HG02678 (cell line): ENCODE results near the gene PRKAR2A.
"Not testable (repeated sequence)": the region's sequence is repeated elsewhere in the genome, so short reads cannot be mapped to it uniquely, and the experiment has no call there.

Experiments used
- ATAC-seq: cut with Tn5 transposase; IDR thresholded peaks from one replicate; pipeline ENCODE4 v1.9.1; 2021; ENCODE audit warnings: mild to moderate bottlenecking, moderate library complexity; ENCODE audit not compliant: unreplicated experiment

Gene PRKAR2A

DNA sequence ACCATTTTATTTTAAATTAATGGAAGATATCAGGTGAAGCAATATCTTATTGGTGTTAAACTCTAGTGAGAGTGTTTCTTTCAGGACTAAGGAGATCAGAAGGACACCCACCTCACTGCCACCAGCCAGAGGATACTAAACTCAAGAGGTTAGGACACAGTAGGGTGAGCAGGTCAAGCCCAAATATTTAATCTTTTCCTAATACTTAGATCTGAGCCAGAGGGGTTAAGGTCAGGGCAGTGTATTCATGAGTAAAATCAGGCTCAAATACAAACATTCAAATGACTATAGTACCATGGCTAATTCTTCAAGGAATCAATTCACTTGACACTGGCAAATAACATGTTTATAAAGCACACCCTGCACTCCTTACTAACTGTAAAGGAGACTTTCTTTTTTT, 65.6 kb downstream of the PRKAR2A start:
- no peak for ATAC-seq

DNA sequence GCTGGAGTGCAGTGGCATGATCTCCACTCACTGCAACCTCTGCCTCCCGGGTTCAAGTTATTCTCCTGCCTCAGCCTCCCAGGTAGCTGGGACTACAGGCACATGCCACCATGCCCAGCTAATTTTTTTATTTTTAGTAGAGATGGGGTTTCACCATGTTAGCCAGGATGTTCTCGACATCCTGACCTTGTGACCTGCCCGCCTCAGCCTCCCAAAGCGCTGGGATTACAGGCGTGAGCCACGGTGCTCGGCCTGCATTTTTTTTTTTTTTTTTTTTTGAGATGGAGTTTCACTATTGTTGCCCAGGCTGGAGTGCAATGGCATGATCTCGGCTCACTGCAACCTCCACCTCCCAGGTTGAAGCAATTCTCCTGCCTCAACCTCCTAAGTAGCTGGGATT, 69.1 kb downstream of the PRKAR2A start:
- ATAC-seq = not testable (repeated sequence)

DNA sequence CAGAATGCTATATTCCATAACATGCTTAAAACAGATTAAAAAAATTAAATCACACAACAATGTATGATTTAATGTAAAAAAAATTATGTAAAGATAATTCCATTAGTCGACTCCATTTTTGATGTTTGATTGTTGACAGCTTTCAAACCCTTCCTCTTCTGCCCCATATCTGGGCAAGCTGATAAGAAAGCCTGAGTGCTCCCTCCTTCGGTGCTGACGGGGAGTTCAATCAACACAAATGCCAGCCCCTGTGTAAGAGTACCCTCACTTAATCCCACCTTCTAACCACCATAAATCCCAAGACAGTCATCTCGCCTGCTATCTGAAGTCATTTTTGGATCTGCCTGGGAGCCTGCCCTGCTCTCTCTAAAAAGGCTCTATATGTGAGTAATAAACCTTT, 70.8 kb downstream of the PRKAR2A start:
- ATAC-seq = no peak

DNA sequence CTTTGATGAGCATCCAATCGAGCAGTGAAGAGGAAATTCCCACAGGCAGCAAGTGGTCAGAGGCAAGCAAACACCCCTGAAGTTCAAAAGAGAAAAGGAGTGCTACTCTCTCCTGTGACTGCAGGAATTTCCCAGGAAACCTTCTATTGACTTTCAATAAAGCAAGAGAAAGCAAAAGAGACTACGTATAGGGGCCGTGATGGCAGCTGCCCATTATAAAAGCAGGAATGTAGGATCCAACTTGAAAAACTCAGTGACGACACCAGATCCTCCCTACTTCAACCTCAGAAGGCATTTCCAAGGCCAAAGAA, 77.5 kb downstream of the PRKAR2A start:
- no peak for ATAC-seq

DNA sequence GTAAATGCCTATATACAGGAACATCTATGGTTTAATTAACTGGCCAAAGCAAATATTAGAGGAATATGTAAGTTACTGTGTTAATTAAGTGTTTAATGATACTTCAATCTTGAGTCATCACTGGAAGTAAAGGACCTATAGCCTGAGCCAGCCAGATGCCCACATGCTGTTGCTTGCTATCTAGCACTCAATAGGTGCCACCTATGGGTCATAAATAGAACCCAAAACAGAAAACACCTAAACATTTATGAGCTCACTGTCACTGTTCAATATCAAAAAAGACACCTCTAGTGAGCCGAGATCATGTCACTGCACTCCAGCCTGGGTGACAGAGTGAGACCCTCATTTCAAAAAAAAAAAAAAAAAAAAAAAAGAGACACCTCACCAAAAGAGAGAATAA, 82.3 kb downstream of the PRKAR2A start:
- no peak for ATAC-seq

DNA sequence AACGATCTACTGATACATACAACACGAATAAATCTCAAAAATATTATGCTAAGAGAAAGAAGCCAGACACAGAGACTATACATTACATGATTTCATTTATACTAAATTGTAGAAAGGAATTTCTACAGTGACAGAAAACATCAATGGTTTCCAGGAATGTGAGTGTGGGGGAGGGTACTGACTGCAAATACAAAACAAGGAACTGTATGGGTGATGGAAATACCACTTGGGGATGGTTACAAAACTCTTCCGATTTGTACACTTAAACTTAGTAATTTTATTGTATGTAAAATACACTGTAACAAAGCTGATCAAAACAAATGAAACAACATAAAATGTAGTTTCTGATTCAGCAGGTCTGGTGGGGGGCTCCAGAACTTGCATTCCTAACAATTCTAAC, 84.9 kb downstream of the PRKAR2A start:
- ATAC-seq = no peak

DNA sequence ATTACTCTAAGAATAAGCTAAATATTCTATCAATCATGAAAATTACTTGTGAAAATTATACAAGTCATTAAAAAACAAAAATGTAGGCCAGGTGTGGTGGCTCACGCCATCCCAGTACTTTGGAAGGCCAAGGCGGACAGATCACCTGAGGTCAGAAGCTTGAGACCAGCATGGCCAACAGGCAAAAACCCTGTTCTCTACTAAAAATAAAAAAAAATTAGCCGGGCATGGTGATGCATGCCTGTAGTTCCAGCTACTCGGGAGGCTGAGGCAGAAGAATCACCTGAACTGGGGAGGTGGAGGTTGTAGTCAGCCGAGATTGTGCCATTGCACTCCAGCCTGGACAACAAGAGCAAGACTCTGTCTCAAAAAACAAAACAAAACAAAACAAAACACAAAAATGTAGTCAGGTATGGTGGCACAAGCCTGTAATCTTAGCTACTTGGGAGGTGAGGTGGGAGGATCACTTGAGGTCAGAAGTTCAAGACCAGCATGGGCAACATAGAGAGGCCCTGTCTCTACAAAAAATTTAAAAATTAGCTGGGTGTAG, 87.6 kb downstream of the PRKAR2A start:
- not testable (repeated sequence) for ATAC-seq

DNA sequence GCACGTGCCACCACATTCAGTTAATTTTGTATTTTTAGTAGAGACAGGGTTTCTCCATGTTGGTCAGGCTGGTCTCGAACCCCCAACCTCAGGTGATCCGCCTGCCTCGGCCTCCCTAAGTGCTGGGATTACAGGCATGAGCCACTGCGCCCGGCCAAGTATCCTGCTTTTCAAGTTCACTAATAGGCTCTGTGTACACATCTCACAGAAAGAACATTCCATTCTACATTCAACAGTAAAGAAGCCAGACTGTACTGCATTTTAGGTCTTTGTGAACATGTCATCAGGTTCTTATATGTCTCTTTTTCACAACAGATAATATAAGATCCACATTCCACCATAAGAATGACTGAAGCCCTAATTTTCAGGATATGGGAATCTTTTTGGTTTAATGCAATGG, 88.1 kb downstream of the PRKAR2A start:
- ATAC-seq = not testable (repeated sequence)

DNA sequence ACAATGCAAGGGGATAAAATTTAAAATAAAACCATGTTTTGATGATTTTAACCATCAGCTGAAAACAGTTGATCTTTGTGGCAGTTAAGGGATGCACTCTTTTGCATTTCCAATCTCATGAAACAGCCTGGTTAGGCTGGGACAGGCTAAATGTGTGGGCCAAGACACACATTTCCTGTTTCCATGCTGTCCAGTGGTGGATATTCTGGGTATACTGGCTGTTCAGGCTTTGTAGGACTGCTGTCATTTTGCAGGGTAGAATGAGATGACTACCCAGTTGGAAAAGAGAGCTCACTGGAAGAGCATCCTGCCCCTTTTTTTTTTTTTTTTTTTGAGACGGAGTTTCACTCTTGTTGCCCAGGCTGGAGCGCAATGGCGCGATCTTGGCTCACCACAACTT, 88.6 kb downstream of the PRKAR2A start:
- no peak for ATAC-seq

DNA sequence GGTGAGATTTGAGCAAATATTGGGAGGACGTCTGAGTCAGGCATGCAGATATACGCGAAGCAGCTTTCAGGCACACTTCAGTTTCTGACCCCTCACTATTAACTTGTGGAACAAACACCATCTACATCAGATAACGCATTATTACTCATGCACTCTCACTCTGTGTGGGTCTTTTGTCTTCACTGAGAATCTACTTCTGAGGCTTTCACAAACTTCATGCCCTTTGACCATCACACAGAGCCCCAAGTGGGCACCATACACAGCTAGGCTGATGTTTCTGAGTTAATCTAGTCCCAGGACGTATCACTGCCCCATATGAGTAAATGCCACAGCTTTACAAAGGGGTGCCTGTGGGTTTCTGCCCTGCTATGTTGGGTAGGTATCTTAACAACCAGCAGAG, 91.0 kb downstream of the PRKAR2A start:
- no peak for ATAC-seq

DNA sequence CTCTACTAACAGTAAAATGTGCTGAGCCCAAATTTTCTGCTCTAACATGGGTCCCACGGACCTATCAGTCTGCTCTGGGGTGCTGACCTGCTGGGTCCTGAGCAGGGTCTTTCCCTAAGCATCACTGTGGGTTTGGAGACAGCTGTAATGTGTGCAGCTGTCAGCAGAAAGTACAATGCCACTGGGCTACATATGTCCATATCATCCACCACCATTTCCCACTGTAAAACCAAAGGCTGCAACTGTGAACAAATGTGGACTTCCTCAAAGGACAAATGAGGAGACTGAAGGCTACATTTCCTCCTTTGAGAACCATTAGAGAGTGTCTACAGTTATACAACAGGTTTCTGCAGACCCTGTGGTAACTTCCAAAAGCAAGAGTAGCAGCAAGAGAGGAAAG, 96.8 kb downstream of the PRKAR2A start:
- no peak for ATAC-seq

DNA sequence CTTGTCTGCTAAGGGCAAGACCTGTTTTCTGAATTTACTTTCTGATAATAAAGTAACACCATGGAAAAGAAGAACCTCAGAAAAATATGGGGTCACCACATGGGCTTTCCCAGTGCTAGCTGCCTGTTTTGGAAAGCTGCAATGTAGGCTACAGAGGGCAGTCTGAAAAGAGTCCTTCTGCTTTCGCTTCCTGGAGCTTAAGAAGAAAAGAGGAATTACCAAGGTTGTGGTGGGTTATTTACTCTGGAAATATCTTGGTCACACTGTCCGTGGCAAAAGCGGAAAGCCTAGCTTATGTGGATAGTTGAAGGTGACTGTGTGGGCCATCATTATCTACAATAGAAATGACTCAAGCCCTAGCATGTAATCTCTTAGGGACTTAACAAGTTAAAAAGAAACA, 98.9 kb downstream of the PRKAR2A start:
- no peak for ATAC-seq

DNA sequence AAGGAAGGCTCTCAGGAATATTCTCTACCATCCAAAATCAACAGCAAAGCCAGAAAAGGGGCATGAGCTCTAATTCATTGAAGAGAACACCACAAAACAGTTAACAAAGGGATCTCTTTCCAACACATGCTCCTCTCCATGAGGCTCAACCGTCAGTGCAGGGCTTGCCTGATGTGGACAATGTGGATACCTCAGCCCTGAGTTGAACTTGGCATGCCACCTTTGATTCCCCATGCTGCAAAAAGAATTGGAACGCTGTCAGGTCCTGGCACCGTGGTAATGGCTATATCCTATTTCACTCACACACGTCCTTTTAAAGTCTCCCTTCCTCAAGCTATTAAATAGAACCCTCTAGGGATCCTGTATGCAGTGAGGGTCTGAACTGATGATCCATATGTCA, 100.0 kb downstream of the PRKAR2A start:
- no peak for ATAC-seq

DNA sequence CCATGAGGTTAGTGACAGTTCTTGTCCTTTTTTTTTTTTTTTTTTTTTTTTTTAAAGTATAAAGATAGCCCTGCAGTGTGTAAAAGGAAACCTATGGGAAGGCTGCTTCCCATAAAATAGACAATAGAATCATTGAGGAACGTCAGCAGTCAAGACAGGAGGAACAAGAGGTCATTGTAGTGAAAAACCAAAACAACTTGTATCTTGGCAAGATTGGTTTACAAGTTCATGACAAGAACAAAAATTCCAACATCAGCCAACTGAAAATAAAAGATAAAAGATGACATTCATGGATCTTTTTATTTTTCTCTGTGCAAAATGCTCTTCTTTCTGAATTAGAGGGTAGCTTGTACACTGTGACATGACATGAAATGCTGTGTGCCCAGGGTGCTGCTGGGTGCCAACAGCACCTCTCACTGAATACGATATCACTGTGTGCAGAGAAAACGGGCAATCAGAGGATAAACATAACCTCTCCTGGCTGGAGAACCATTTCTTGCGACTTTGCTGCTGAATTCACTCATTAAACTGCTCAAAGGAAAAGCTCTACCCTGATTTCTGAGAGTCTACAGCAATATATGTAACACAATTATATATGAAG, 100.6 kb downstream of the PRKAR2A start:
- ATAC-seq = no peak

DNA sequence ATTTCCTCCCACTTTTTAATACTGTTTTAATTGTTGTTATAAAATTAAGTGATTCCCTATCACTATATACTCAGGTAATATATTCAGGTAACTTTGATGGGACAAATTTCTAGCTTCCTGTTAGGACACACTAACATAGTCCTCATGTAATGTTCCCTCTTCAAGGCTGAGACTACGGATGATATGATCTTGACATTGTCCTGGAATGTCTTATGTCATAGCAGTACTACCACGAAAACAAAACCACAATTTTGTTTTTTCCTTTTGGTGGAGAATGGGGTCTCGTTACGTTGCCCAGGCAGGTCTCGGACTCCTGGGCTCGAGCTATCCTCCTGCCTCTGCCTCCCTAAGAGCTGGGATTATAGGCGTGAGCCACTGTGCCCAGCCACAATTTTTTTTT, 103.9 kb downstream of the PRKAR2A start:
- no peak for ATAC-seq

DNA sequence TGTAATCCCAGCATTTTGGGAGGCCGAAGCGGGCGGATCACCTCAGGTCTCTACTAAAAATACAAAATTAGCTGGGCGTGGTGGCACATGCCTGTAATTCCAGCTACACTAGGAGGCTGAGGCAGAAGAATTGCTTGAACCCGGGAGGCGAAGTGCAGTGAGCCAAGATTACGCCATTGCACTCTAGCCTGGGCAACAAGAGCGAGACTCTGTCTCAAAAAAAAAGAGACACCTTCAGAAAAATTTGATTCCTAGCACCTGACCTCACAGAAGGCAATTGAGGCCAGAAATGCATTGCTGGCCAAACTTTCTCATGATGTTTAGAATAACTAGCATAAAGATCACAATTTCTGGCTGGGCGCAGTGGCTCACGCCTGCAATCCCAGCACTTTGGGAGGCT, 106.4 kb downstream of the PRKAR2A start:
- ATAC-seq = not testable (repeated sequence)

DNA sequence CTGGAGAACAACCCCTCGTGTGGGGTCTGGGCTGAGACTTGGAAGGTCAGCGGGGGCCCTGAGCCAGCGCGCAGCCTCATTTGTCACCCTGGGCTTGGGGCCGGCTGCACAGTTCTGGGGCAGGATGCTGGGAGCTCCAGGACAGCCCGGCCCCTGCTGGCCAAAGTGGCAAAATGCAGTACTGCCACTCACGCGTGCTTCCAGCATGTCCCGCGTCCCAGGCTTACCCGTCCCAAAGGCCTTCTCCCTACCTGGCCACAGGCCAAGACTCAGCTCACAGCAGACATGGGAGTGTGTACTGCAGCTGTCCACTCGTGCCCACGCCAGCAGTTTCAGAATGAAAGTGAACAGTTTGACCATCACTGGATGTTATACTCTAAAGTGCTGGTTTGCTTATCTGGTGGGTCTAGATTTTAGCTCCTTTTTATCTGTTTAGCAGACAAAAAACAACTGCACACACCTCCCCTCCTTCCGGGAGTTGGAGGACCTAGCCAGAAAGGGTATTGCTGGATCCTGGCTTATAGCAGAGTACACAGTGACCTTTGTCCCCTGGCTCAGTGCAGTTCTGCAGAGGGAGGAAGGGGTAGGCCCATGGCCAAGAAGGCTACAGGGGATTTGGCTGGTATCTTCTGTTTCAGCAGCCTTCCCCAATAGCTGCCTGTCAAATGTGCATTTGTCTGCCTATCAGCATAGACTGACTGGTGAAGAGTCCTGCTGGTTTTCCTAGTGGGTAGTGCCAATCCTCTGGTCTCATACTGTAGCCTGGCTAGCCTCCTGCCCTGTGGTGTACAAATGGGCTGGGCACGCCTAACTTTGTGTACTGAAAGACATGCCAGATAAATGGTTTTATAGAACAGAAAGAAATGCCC, 107.5 kb downstream of the PRKAR2A start:
- ATAC-seq = peak; percentile 69

DNA sequence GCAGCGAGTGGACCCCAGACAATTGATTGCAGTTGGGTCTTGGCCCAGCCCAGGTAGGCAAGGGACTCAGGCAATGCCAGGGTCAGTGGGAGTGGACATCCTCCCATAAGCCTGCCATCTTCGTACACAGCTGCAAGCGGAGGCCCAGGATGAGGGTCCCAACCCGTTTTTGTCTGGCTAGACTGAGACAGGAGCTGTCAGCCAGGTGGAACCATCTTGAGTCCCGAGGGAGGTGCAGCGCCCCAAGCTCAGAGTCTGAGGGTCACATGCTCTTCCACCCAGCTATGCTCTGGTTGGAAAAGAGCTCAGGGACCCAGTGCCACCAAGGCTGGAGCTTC, 108.1 kb downstream of the PRKAR2A start:
- peak; percentile 23 for ATAC-seq

DNA sequence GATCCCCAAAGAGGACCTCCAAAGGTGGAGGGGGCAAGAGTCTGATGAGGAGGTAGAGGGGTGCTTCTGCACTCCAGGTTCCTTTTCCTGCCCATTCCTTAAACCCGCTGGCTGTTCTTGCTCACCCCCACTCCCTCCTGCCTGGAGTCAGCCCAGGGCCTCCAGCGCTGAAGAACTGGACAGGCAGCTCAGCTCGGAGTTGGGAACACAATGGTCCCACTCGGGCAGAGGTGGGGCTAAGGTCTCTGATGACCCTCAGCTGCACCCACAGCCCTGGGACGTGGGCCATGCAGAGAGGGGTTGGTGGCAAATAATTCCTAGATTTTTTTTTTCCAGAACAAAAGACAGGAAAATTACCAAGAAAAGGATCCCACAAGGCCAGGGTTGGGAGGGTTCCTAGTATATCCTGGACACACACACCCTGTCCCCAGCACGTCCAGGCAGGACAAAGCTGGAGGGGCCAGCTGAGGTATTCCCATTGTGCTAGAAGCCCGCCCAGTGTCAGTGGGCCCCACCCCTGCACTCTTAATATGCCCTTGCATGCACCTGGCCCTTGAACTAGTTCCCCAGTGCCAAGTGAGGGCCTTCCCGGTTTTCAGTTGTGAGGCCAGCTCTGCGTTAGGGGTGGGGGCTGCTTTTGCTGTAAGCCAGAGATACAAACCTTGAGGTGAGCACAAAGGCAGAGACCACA, 108.6 kb downstream of the PRKAR2A start:
- ATAC-seq = no peak

DNA sequence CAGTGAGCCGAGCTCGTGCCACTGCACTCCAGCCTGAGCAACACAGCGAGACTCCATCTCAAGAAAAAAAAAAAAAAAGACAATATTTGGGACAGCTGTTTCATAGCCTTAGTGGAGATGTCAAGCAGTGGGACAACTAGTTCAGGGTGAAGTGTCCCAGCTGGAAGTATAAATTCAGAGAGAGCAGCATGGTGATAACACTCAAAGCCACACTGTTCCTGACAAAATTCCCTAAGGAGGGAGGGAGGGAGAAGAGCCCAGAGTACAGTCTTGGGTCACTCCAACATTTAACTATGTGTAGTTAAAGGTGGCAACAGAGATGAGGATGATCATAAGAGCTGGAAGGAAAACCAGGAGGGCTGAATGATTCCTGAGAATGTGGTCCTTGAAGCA, 109.5 kb downstream of the PRKAR2A start:
- no peak for ATAC-seq

DNA sequence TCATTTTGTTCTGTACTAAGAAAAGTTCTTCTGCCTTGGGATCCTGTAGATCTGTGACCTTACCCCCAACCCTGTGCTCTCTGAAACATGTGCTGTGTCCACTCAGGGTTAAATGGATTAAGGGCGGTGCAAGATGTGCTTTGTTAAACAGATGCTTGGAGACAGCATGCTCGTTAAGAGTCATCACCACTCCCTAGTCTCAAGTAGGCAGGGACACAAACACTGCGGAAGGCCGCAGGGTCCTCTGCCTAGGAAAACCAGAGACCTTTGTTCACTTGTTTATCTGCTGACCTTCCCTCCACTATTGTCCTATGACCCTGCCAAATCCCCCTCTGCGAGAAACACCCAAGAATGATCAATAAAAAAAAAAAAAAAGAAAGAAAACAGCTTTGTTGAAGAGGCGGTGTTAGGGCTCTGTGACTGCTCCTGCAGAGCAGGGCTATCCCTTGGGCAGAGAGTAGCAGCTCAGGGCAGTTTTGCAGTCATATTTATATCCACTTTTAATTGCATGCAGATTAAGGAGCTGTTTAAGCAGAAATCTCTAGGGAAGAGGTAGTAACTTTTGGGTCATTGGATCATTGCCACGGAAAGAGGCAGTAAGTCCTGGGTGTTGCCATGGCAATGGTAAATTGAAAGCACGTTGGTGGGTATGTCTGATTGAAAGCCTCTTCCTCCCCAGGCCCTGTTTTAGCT, 112.5 kb downstream of the PRKAR2A start:
- ATAC-seq = not testable (repeated sequence)
